Esophagus (tissue), 2 donors: ENCODE measurements around the gene PARL. TPM values are rescaled to one million over a fixed set of nuclear protein-coding genes. Genes with fewer than 3 reads are reported as not detected.
A peak's percentile ranks its signal among the peaks of the same experiment; 100 is the strongest.

ENCODE experiments used
- H3K27ac ChIP-seq, 2 donors: one replicate each; pipeline ENCODE4 v1.5.1; 2013; ENCODE audit warnings: low read depth in 2 of 2, mild to moderate bottlenecking in 2 of 2, inconsistent platforms in 1 of 2, low read length in 1 of 2, moderate library complexity in 1 of 2
- H3K27me3 ChIP-seq, 2 donors: one replicate each; pipeline ENCODE4 v1.6.1; 2013; ENCODE audit warnings: low read length in 2 of 2, control low read depth in 1 of 2, mild to moderate bottlenecking in 1 of 2; ENCODE audit not compliant: insufficient read depth in 2 of 2, control insufficient read depth in 1 of 2
- H3K36me3 ChIP-seq, 2 donors: one replicate each; pipeline ENCODE4 v1.6.1; 2013; ENCODE audit warnings: low read length in 1 of 2; ENCODE audit not compliant: control insufficient read depth in 2 of 2, insufficient read depth in 2 of 2
- H3K4me1 ChIP-seq, 2 donors: one replicate each; pipeline ENCODE4 v1.6.1; 2013; ENCODE audit warnings: low read length in 1 of 2; ENCODE audit not compliant: control insufficient read depth in 2 of 2, insufficient read depth in 2 of 2
- H3K4me3 ChIP-seq, 2 donors: one replicate each; pipeline ENCODE4 v1.5.1; 2013; ENCODE audit warnings: low read length in 2 of 2, mild to moderate bottlenecking in 2 of 2, low read depth in 1 of 2, moderate library complexity in 1 of 2
- H3K9me3 ChIP-seq, 2 donors: one replicate each; pipeline ENCODE4 v1.6.1; 2013; ENCODE audit warnings: mild to moderate bottlenecking in 2 of 2, low read depth in 1 of 2, low read length in 1 of 2, moderate library complexity in 1 of 2; ENCODE audit not compliant: control insufficient read depth in 2 of 2, insufficient read depth in 1 of 2
- WGBS, 2 donors: extraction: QIAGEN DNeasy Blood & Tissue Kit; methylation state at CpG; one replicate each; pipeline ENCODE4 v1.1.7; 2013; 5-methylcytosine and 5-hydroxymethylcytosine counted together
- polyA plus RNA-seq, 2 donors: library from polyadenylated mRNA; stranded (reverse); fragments of 200-250 nt; gene quantifications; one replicate each; pipeline ENCODE4 v1.2.3, GENCODE V29; 2013
- donor health status: healthy with polysubstance abuse.
- donor health status: Bipolar disorder and iron deficiency.

PARL gene
- polyA plus RNA-seq, 2 donors, result 45.8 to 59.6 TPM

GRCh38 chr3:183825456-183826161 is 59.1 kb downstream of the PARL start, which contains the start of gene MAP6D1:
MAP6D1 (minus strand) TSS chr3:183825577; CDS start chr3:183825547, 30 bp downstream.
- H3K27ac ChIP-seq, result peak within 1 kb of the TSS in 1 of 2 donors; percentile 52
- WGBS, 2 donors, result 3 to 4% methylated on average over 53 to 69 of the region's 69 CpGs
- peak within 1 kb of the TSS; percentile 61 to 68 for H3K4me3 ChIP-seq
- H3K9me3 ChIP-seq, result no peaks in the 10 kb centered on the region
- H3K27me3 ChIP-seq, result no peaks in the 10 kb centered on the region
- peaks cover 7 to 12% of the 10 kb centered on the region in 2 donors for H3K4me1 ChIP-seq
- peaks cover 6 to 8% of the 10 kb centered on the region in 2 donors for H3K36me3 ChIP-seq

GRCh38 chr3:183824761-183825455 is 59.8 kb downstream of the PARL start:
- H3K36me3 ChIP-seq, result peaks cover 2 to 4% of the 10 kb centered on the region in 2 donors
- H3K27ac ChIP-seq, result peak overlapping the region in 1 of 2 donors; percentile 6
- no peaks in the 10 kb centered on the region for H3K27me3 ChIP-seq
- no peaks in the 10 kb centered on the region for H3K9me3 ChIP-seq
- 1% methylated on average over 81 to 88 of the region's 88 CpGs for WGBS, 2 donors
- peaks cover 7 to 12% of the 10 kb centered on the region in 2 donors for H3K4me1 ChIP-seq
- peak overlapping the region; percentile 61 to 68 for H3K4me3 ChIP-seq

- 74 to 77% methylated on average over 5 of the region's 5 CpGs for WGBS, 2 donors
- Histone ChIP-seq H3K4me3 (no peak overlapping the region), H3K4me1 (peaks cover 7 to 14% of the 10 kb centered on the region in 2 donors), H3K27me3 (no peaks in the 10 kb centered on the region), H3K36me3 (peaks cover 0 to 4% of the 10 kb centered on the region in 2 donors), H3K9me3 (no peaks in the 10 kb centered on the region), H3K27ac (no peak overlapping the region)
These were observed 60.7 kb downstream of the PARL start for GRCh38 chr3:183823963-183824362.

GRCh38 chr3:183822631-183823030 is 62.0 kb downstream of the PARL start:
- 91% methylated on average over 13 of the region's 13 CpGs for WGBS, 2 donors
- Histone ChIP-seq H3K4me1 (peaks cover 7 to 14% of the 10 kb centered on the region in 2 donors), H3K27ac (no peak overlapping the region), H3K9me3 (no peaks in the 10 kb centered on the region), H3K4me3 (no peak overlapping the region), H3K36me3 (no peaks in the 10 kb centered on the region), H3K27me3 (no peaks in the 10 kb centered on the region)

GRCh38 chr3:183819831-183820230 is 64.8 kb downstream of the PARL start:
- Histone ChIP-seq H3K4me1 (peaks cover 0 to 7% of the 10 kb centered on the region in 2 donors), H3K4me3 (no peak overlapping the region), H3K27me3 (no peaks in the 10 kb centered on the region), H3K27ac (no peak overlapping the region), H3K9me3 (no peaks in the 10 kb centered on the region), H3K36me3 (peaks cover 0 to 9% of the 10 kb centered on the region in 2 donors)
- WGBS, 2 donors, result 75 to 81% methylated on average over 6 of the region's 6 CpGs

GRCh38 chr3:183818706-183819624 is 65.7 kb downstream of the PARL start:
- 90 to 91% methylated on average over 25 of the region's 25 CpGs for WGBS, 2 donors

GRCh38 chr3:183818041-183818620 is 66.5 kb downstream of the PARL start:
- Histone ChIP-seq H3K4me3 (no peak overlapping the region), H3K36me3 (peaks cover 0 to 9% of the 10 kb centered on the region in 2 donors), H3K9me3 (no peaks in the 10 kb centered on the region), H3K4me1 (peaks cover 0 to 3% of the 10 kb centered on the region in 2 donors), H3K27ac (no peak overlapping the region), H3K27me3 (no peaks in the 10 kb centered on the region)
- 76 to 81% methylated on average over 14 of the region's 14 CpGs for WGBS, 2 donors

More at GRCh38 chr3:183818706-183819624, 65.7 kb downstream of the PARL start:
- Histone ChIP-seq H3K27ac (no peak overlapping the region), H3K4me1 (peaks cover 0 to 3% of the 10 kb centered on the region in 2 donors), H3K27me3 (no peaks in the 10 kb centered on the region), H3K9me3 (no peaks in the 10 kb centered on the region), H3K4me3 (no peak overlapping the region), H3K36me3 (peaks cover 0 to 9% of the 10 kb centered on the region in 2 donors)

GRCh38 chr3:183817639-183818038 is 67.0 kb downstream of the PARL start:
- Histone ChIP-seq H3K4me1 (peaks cover 0 to 3% of the 10 kb centered on the region in 2 donors), H3K9me3 (no peaks in the 10 kb centered on the region), H3K27ac (no peak overlapping the region), H3K4me3 (no peak overlapping the region), H3K36me3 (peaks cover 0 to 9% of the 10 kb centered on the region in 2 donors), H3K27me3 (no peaks in the 10 kb centered on the region)
- WGBS, 2 donors, result 90 to 92% methylated on average over 9 of the region's 9 CpGs
